GM12874 (cell line): Measurements from ENCODE around the gene TRIM7.

Experiments
- TF ChIP-seq, protein P1 (sequence below): IDR thresholded peaks from 2 replicates; pipeline ENCODE4 v1.5.1; 2011; ENCODE audit warnings: low read depth, mild to moderate bottlenecking, control low read depth, low read length, moderate library complexity; ENCODE audit not compliant: insufficient read depth

The TRIM7 gene

DNA sequence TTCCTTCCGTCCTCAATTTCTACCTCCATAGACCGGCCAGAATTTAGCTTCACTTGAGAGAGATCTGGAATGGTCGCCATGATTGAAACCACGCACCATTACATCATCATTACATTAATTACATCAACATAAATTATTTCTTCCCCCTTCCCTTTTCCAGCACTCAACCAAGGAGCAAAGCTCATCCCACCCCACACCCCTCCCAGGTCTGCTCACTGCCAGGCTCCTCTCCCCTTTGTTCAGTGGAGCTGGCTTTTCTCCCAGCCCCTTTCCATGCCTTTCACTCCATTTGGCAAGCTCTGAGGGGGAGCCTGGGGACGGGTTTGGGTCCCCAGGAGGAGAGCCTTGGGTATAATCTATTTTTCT, 30.3 kb upstream of the TRIM7 start:
- TF ChIP-seq, protein P1, sequence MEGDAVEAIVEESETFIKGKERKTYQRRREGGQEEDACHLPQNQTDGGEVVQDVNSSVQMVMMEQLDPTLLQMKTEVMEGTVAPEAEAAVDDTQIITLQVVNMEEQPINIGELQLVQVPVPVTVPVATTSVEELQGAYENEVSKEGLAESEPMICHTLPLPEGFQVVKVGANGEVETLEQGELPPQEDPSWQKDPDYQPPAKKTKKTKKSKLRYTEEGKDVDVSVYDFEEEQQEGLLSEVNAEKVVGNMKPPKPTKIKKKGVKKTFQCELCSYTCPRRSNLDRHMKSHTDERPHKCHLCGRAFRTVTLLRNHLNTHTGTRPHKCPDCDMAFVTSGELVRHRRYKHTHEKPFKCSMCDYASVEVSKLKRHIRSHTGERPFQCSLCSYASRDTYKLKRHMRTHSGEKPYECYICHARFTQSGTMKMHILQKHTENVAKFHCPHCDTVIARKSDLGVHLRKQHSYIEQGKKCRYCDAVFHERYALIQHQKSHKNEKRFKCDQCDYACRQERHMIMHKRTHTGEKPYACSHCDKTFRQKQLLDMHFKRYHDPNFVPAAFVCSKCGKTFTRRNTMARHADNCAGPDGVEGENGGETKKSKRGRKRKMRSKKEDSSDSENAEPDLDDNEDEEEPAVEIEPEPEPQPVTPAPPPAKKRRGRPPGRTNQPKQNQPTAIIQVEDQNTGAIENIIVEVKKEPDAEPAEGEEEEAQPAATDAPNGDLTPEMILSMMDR, result no peak

- TF ChIP-seq, protein P1, result no peak
Measured at GRCh38 chr5:181234455-181235306, 29.7 kb upstream of the TRIM7 start.

DNA sequence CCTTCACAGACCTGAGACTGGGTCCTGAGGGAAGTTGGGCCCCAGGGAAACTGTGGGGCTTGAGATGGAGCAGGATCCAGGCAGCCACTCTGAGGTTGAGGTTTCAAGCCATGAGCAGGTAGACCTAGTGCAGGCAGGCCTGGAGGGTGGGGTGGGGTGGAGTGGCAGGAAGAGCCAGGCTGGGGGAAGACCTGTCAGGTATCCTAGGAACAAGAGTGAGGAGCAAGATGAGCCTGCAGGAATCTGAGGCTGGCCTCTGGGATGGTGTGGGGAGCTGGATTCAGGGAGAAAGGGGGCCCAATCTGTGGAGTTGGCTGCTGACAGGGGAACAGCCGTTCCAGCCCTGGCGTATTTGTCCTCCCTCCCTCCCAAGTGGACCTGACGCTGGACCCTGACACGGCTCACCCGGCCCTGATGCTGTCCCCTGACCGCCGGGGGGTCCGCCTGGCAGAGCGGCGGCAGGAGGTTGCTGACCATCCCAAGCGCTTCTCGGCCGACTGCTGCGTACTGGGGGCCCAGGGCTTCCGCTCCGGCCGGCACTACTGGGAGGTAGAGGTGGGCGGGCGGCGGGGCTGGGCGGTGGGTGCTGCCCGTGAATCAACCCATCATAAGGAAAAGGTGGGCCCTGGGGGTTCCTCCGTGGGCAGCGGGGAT, 28.9 kb upstream of the TRIM7 start:
- TF ChIP-seq, protein P1, result no peak

GRCh38 chr5:181233088-181233800, 28.2 kb upstream of the TRIM7 start:
- TF ChIP-seq, protein P1, result no peak

GRCh38 chr5:181232593-181232992, 27.6 kb upstream of the TRIM7 start:
- TF ChIP-seq, protein P1, result no peak

DNA sequence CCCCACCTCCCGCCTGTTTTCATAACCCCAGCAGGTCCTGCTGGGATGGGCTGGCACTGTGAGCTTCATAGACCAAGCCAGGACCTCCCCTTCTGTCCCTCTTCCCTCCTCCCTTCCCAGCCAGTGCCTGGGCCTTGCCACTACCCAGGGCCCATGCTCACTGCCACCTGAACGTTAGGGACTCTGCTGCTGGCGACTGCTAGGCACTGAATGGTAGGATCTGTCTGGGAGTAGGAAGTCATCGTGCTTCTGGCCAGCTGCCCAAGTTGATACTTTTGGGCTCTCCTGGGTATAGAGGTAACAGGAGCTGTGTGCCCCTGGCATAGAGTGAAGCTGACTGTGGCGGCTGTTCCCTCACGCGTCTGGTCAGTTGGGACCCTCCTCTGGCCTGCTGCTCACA, 26.4 kb upstream of the TRIM7 start:
- TF ChIP-seq, protein P1, result no peak

DNA sequence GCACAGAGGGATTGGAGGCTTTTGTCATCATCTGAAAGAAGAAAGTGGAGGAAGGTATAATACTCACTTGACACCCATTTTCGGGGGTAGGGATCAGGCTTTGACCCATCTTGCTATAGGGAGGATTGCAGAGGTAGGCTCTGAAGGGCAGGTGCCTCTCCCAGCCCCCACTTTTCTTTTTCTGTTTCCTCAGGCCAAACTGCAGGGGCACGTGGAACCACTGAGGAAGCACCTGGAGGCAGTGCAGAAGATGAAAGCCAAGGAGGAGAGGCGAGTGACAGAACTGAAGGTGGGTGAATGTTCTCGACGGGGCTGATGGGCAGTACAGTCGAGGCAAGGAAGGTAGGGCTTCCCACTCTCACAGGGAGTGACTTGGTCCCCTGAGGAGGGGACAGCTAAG, 25.6 kb upstream of the TRIM7 start:
- TF ChIP-seq, protein P1, result no peak
